Caco-2 (cell line): ENCODE results near the gene PASD1. TPM values are rescaled to one million over a fixed set of nuclear protein-coding genes. Genes with fewer than 3 reads are reported as not detected.

Experiments
- BruUV-seq: library from RNA; stranded (reverse); fragments of 400-500 nt; replicated peaks from 2 replicates; lab custom pipeline; 2021; lab: Mats Ljungman, UMichigan
- CTCF ChIA-PET: fragments of 300-600 bp; sonication (Branson Sonifier 250); formaldehyde crosslinking; loops from one replicate; lab custom pipeline; 2022; ENCODE audit warnings: antibody characterized with exemption; lab: Charles Lee
- POLR2A ChIA-PET: fragments of 300-600 bp; sonication (Branson Sonifier 250); formaldehyde crosslinking; loops from one replicate; lab custom pipeline; 2022; ENCODE audit warnings: antibody characterized with exemption; lab: Charles Lee
- DNase-seq, 2 experiments: peaks; one replicate each; pipeline versions ENCODE4 v3.0.0 to v3.0.0-alpha.2; 2020 to 2022
- H3K27me3 ChIP-seq: replicated peaks from 2 replicates; pipeline ENCODE4 v1.6.0; 2011; ENCODE audit warnings: low read length; ENCODE audit not compliant: control insufficient read depth, insufficient read depth
- H3K36me3 ChIP-seq: 2 replicates; pipeline ENCODE4 v1.5.1; 2011; ENCODE audit warnings: low read length; ENCODE audit not compliant: control insufficient read depth, insufficient read depth
- H3K4me1 ChIP-seq: fragments of 250-450 bp; sonication (Bioruptor Pico); 2 replicates; pipeline ENCODE4 v1.5.1; 2020; ENCODE audit warnings: mild to moderate bottlenecking
- H3K4me3 ChIP-seq: 2 replicates; pipeline ENCODE4 v1.5.1; 2011; ENCODE audit warnings: low read depth, mild to moderate bottlenecking, control low read depth, low read length
- H3K9me3 ChIP-seq: fragments of 250-450 bp; sonication (Bioruptor Pico); 2 replicates; pipeline ENCODE4 v1.5.1; 2020; ENCODE audit warnings: mild to moderate bottlenecking, moderate library complexity
- H3K27ac Mint-ChIP-seq: one replicate; pipeline ENCODE4 v1.8.0; 2022; ENCODE audit warnings: mixed read lengths; ENCODE audit not compliant: unreplicated experiment
- H3K27me3 Mint-ChIP-seq: one replicate; pipeline ENCODE4 v1.8.0; 2022; ENCODE audit warnings: mixed read lengths; ENCODE audit not compliant: insufficient read depth, unreplicated experiment
- H3K36me3 Mint-ChIP-seq: one replicate; pipeline ENCODE4 v1.8.0; 2022; ENCODE audit warnings: mild to moderate bottlenecking, mixed read lengths; ENCODE audit not compliant: insufficient read depth, unreplicated experiment
- H3K4me1 Mint-ChIP-seq: one replicate; pipeline ENCODE4 v1.8.0; 2022; ENCODE audit warnings: low read depth, mixed read lengths; ENCODE audit not compliant: unreplicated experiment
- H3K4me3 Mint-ChIP-seq: one replicate; pipeline ENCODE4 v1.8.0; 2022; ENCODE audit warnings: mild to moderate bottlenecking, moderate library complexity, mixed read lengths; ENCODE audit not compliant: unreplicated experiment
- H3K9me3 Mint-ChIP-seq: one replicate; pipeline ENCODE4 v1.8.0; 2022; ENCODE audit warnings: mixed read lengths; ENCODE audit not compliant: unreplicated experiment
- intact Hi-C: fragments of 100-400 bp; cut with micrococcal nuclease; formaldehyde crosslinking; loops from one replicate; pipeline ENCODE4 v1.10.0; 2022; ENCODE audit not compliant: unreplicated experiment
- total RNA-seq: library from RNA; stranded (reverse); gene quantifications from 2 replicates; pipeline ENCODE4 v1.2.3, GENCODE V29; 2022
- TF ChIP-seq, protein P1 (sequence below), 2 experiments: fragments of 200-600 bp in 1 of 2; IDR thresholded peaks; 1 replicate in 1 of 2; 2 replicates in 1 of 2; pipeline versions ENCODE4 v1.5.1 to v1.8.0; 2011 to 2022; ENCODE audit warnings: antibody characterized with exemption in 1 of 2, control low read depth in 1 of 2, inconsistent platforms in 1 of 2, low read depth in 1 of 2, low read length in 1 of 2, mild to moderate bottlenecking in 1 of 2, moderate library complexity in 1 of 2; ENCODE audit not compliant: insufficient read depth in 1 of 2, severe bottlenecking in 1 of 2, unreplicated experiment in 1 of 2

PASD1 gene
- total RNA-seq, 1 experiment from 2014 or later: not detected

DNA sequence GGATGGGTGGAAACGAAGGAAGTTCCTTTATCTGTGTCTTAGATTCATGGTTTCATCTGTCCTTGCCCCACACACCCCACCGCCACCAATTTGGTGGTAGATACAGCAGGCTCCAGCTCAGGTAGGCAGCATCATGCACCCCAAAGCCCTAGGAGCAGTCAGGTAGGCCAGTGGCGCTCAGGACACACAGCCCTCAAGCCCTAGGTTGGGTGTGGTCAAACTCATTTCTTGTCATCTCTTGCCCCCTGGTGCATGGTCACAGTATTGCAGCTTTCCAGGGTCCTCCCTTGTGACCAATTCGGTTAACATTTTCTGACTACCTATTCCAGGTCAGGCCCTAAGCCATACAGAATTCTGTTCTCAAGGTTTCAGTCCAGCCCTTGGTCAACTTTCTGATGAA is 117.3 kb downstream of the PASD1 start:
- POLR2A ChIA-PET: no interaction called here
- Histone ChIP-seq H3K27me3 (no peaks in the 10 kb centered on the region), H3K4me1 (no peaks in the 10 kb centered on the region), H3K9me3 (no peaks in the 10 kb centered on the region), H3K36me3 (no peaks in the 10 kb centered on the region), H3K4me3 (no peak overlapping the region)
- intact Hi-C loops: loop anchor here (1.0 kb wide), 1 partner anchor 530 kb away; no protein-coding TSS in a partner anchor
- DNase-seq: peak; percentile 49 to 63
- TF ChIP-seq, protein P1, sequence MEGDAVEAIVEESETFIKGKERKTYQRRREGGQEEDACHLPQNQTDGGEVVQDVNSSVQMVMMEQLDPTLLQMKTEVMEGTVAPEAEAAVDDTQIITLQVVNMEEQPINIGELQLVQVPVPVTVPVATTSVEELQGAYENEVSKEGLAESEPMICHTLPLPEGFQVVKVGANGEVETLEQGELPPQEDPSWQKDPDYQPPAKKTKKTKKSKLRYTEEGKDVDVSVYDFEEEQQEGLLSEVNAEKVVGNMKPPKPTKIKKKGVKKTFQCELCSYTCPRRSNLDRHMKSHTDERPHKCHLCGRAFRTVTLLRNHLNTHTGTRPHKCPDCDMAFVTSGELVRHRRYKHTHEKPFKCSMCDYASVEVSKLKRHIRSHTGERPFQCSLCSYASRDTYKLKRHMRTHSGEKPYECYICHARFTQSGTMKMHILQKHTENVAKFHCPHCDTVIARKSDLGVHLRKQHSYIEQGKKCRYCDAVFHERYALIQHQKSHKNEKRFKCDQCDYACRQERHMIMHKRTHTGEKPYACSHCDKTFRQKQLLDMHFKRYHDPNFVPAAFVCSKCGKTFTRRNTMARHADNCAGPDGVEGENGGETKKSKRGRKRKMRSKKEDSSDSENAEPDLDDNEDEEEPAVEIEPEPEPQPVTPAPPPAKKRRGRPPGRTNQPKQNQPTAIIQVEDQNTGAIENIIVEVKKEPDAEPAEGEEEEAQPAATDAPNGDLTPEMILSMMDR (IDR thresholded peaks at IDR 0.05; ENCODE audit: insufficient read depth in 1 of 2, low read depth in 1 of 2, low read length in 1 of 2, severe bottlenecking in 1 of 2, unreplicated experiment in 1 of 2): peak; percentile 39 to 45
- CTCF ChIA-PET: interaction anchor here (0.5 to 1.4 kb wide), 2 partner anchors 175 to 529 kb away, joined by 3 to 4 read pairs; no protein-coding TSS in a partner anchor
- Mint-ChIP-seq H3K27me3 (peaks cover 11% of the 10 kb centered on the region), H3K27ac (no peak overlapping the region), H3K4me1 (no peaks in the 10 kb centered on the region), H3K36me3 (no peaks in the 10 kb centered on the region), H3K9me3 (no peaks in the 10 kb centered on the region), H3K4me3 (no peak overlapping the region)
- no TSS peak for BruUV-seq

DNA sequence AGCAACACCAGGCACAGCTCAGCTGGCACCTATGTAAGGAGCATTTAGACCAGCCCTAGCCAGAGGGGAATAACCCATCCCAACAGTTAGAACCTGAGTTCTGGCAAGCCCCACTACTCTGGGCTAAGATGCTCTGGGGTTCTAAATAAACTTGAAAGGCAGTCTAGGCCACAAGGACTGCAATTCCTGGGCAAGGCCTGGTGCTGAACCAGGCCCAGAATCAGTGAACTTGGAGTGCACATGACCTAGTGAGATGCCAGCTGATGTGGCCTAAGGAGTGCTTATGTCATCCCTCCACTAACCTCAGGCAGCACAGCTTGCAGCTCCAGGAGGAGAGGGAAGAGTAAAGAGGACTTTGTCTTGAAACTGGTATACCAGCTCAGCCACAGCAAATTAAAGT is 124.2 kb downstream of the PASD1 start:
- Histone ChIP-seq H3K4me3 (no peak overlapping the region), H3K4me1 (no peaks in the 10 kb centered on the region), H3K36me3 (no peaks in the 10 kb centered on the region), H3K27me3 (no peaks in the 10 kb centered on the region), H3K9me3 (no peaks in the 10 kb centered on the region)
- no TSS peak for BruUV-seq
- Mint-ChIP-seq H3K4me1 (no peaks in the 10 kb centered on the region), H3K4me3 (no peak overlapping the region), H3K27ac (no peak overlapping the region), H3K9me3 (no peaks in the 10 kb centered on the region), H3K27me3 (peaks cover 4% of the 10 kb centered on the region), H3K36me3 (no peaks in the 10 kb centered on the region)
- no peak for DNase-seq
- intact Hi-C loops: no loop called here
- TF ChIP-seq, protein P1 (IDR thresholded peaks at IDR 0.05; ENCODE audit: insufficient read depth in 1 of 2, low read depth in 1 of 2, low read length in 1 of 2, severe bottlenecking in 1 of 2, unreplicated experiment in 1 of 2): no peak
- POLR2A ChIA-PET: no interaction called here
- CTCF ChIA-PET: no interaction called here

DNA sequence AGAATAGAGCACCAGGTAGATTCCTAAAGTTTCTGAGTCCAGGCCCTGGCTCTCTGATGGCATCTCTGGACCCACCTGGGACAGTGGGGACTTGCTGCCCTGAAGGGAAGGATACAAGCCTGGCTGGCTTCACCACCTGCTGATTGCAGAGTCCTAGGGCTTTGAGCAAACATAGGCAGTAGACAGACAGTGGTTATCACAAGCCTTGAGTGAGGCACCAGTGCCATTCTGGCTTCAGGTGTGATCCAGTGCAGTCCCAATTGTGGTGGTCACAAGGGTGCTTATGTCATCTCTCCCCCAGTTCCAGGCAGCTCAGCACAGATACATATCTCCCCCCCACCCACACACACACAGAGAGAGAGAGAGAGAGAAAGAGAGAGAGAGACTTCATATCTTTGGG is 125.2 kb downstream of the PASD1 start:
- no peak overlapping the region for H3K4me3 Mint-ChIP-seq
- no TSS peak for BruUV-seq
- no peak overlapping the region for H3K27ac Mint-ChIP-seq
- Histone ChIP-seq H3K36me3 (no peaks in the 10 kb centered on the region), H3K27me3 (no peaks in the 10 kb centered on the region), H3K4me3 (no peak overlapping the region), H3K9me3 (no peaks in the 10 kb centered on the region), H3K4me1 (no peaks in the 10 kb centered on the region)
- H3K9me3 Mint-ChIP-seq: no peaks in the 10 kb centered on the region
- no peak for DNase-seq
- TF ChIP-seq, protein P1 (IDR thresholded peaks at IDR 0.05; ENCODE audit: insufficient read depth in 1 of 2, low read depth in 1 of 2, low read length in 1 of 2, severe bottlenecking in 1 of 2, unreplicated experiment in 1 of 2): no peak
- H3K36me3 Mint-ChIP-seq: no peaks in the 10 kb centered on the region
- POLR2A ChIA-PET: no interaction called here
- intact Hi-C loops: no loop called here
- H3K4me1 Mint-ChIP-seq: no peaks in the 10 kb centered on the region
- CTCF ChIA-PET: no interaction called here
- peaks cover 4% of the 10 kb centered on the region for H3K27me3 Mint-ChIP-seq
